B cell (primary cell): ENCODE measurements around the gene CEMIP2. TPM values are rescaled to one million over a fixed set of nuclear protein-coding genes. Genes with fewer than 3 reads are reported as not detected.

Source experiments
- ATAC-seq: fragments of 200-7000 bp; cut with Tn5 transposase; one replicate; pipeline ENCODE4 v1.10.0; 2021; ENCODE audit warnings: low read depth, mild to moderate bottlenecking, moderate number of reproducible peaks, moderate library complexity
- CTCF ChIA-PET: fragments of 350-600 bp; sonication (Branson Sonifier 250); formaldehyde crosslinking; loops from one replicate; lab custom pipeline; 2021; ENCODE audit warnings: antibody characterized with exemption, inconsistent platforms; lab: Charles Lee
- POLR2A ChIA-PET: fragments of 350-600 bp; sonication (Branson Sonifier 250); formaldehyde crosslinking; loops from one replicate; lab custom pipeline; 2021; ENCODE audit warnings: antibody characterized with exemption; lab: Charles Lee
- DNase-seq: peaks from one replicate; pipeline ENCODE4 v3.0.0; 2013
- H2AFZ ChIP-seq: 2 replicates; pipeline ENCODE4 v1.6.1; 2012; ENCODE audit warnings: mild to moderate bottlenecking, low read depth, low read length; ENCODE audit not compliant: insufficient read depth, poor library complexity, severe bottlenecking
- H3K27ac ChIP-seq, 2 donors: 1 replicate in 1 of 2; 2 replicates in 1 of 2; pipeline ENCODE4 v1.5.1; 2012 to 2013; ENCODE audit warnings: low read length in 2 of 2, mild to moderate bottlenecking in 2 of 2, moderate library complexity in 1 of 2
- H3K27me3 ChIP-seq, 4 experiments: fragments of 200-600 bp in 1 of 4; sonication (generic) in 1 of 4; replicated peaks in 1 of 4; 1 replicate in 2 of 4; 2 replicates in 2 of 4; pipeline versions ENCODE4 v1.6.1 to v1.7.0; 2013 to 2016; ENCODE audit warnings: low read length in 3 of 4, mild to moderate bottlenecking in 2 of 4, mixed read lengths in 1 of 4, moderate library complexity in 1 of 4; ENCODE audit not compliant: insufficient read depth in 4 of 4, control insufficient read depth in 3 of 4; ENCODE audit errors: control extremely low read depth in 1 of 4
- H3K36me3 ChIP-seq, 2 experiments: replicated peaks in 1 of 2; 1 replicate in 1 of 2; 2 replicates in 1 of 2; pipeline versions ENCODE4 v1.6.1 to v1.7.1; 2013; ENCODE audit warnings: low read length in 1 of 2; ENCODE audit not compliant: insufficient read depth in 2 of 2, control insufficient read depth in 1 of 2; ENCODE audit errors: control extremely low read depth in 1 of 2, extremely low read depth in 1 of 2
- H3K4me1 ChIP-seq, 2 donors: fragments of 200-600 bp in 1 of 2; sonication (generic) in 1 of 2; 1 replicate in 1 of 2; 2 replicates in 1 of 2; pipeline versions ENCODE4 v1.5.1 to v1.6.1; 2013 to 2017; ENCODE audit warnings: low read length in 2 of 2; ENCODE audit not compliant: control insufficient read depth in 2 of 2, insufficient read depth in 2 of 2
- H3K4me2 ChIP-seq: replicated peaks from 2 replicates; pipeline ENCODE3; 2012; ENCODE audit warnings: mild to moderate bottlenecking, low read depth, low read length; ENCODE audit not compliant: poor library complexity, severe bottlenecking
- H3K4me3 ChIP-seq, 5 experiments: fragments of 200-600 bp in 1 of 5; sonication (generic) in 1 of 5; 1 replicate in 3 of 5; 2 replicates in 2 of 5; pipeline versions ENCODE4 v1.5.1 to v1.7.0; 2011 to 2016; ENCODE audit warnings: low read length in 4 of 5, mild to moderate bottlenecking in 4 of 5, low read depth in 2 of 5, control low read depth in 1 of 5, moderate library complexity in 1 of 5; ENCODE audit not compliant: insufficient read depth in 1 of 5; ENCODE audit errors: control extremely low read depth in 1 of 5, extremely low read depth in 1 of 5
- H3K79me2 ChIP-seq: fragments of 200-600 bp; sonication (generic); one replicate; pipeline ENCODE4 v1.6.0; 2016; ENCODE audit warnings: low read length; ENCODE audit not compliant: control insufficient read depth, insufficient read depth
- H3K9ac ChIP-seq: fragments of 200-600 bp; sonication (generic); 2 replicates; pipeline ENCODE4 v1.6.1; 2017; ENCODE audit warnings: mild to moderate bottlenecking, low read length, moderate library complexity
- H3K9me3 ChIP-seq, 3 donors: one replicate each; pipeline versions ENCODE4 v1.6.1 to v1.7.1; 2013; ENCODE audit warnings: low read length in 2 of 3; ENCODE audit not compliant: control insufficient read depth in 2 of 3, insufficient read depth in 1 of 3; ENCODE audit errors: control extremely low read depth in 1 of 3
- H4K20me1 ChIP-seq: 2 replicates; pipeline ENCODE4 v1.6.0; 2012; ENCODE audit warnings: mild to moderate bottlenecking, low read length; ENCODE audit not compliant: insufficient read depth, control insufficient read depth, poor library complexity, severe bottlenecking
- H3K27ac Mint-ChIP-seq: one replicate; pipeline ENCODE4 v1.8.0; 2021; ENCODE audit warnings: mixed read lengths
- H3K27me3 Mint-ChIP-seq: one replicate; pipeline ENCODE4 v1.8.0; 2021; ENCODE audit warnings: mixed read lengths
- H3K4me1 Mint-ChIP-seq: one replicate; pipeline ENCODE4 v1.8.0; 2021; ENCODE audit warnings: mixed read lengths
- H3K4me3 Mint-ChIP-seq: one replicate; pipeline ENCODE4 v1.8.0; 2021; ENCODE audit warnings: mixed read lengths
- H3K9me3 Mint-ChIP-seq: one replicate; pipeline ENCODE4 v1.8.0; 2022; ENCODE audit warnings: mixed read lengths; ENCODE audit not compliant: insufficient read depth
- EZH2 ChIP-seq: IDR thresholded peaks from 2 replicates; pipeline ENCODE4 v1.6.1; 2012; ENCODE audit warnings: borderline replicate concordance, low read depth, mild to moderate bottlenecking, moderate library complexity, low read length; ENCODE audit not compliant: insufficient read depth, poor library complexity, severe bottlenecking
- WGBS: methylation state at CpG from one replicate; pipeline ENCODE4 v1.1.5; 2013; ENCODE audit warnings: missing lambda C conversion rate; ENCODE audit not compliant: insufficient coverage; 5-methylcytosine and 5-hydroxymethylcytosine counted together
- intact Hi-C: fragments of 100-400 bp; cut with micrococcal nuclease; formaldehyde crosslinking; loops from one replicate; pipeline ENCODE4 v1.10.0; 2022
- polyA plus RNA-seq: library from polyadenylated mRNA; depleted of rRNA; stranded (reverse); fragments of >200 nt; gene quantifications from 2 replicates; pipeline ENCODE4 v1.2.3, GENCODE V29; 2012
- total RNA-seq, 2 donors: library from RNA; stranded (reverse); fragments of 120-200 nt in 1 of 2; gene quantifications; 1 replicate in 1 of 2; 2 replicates in 1 of 2; pipeline versions ENCODE4 v1.2.3 to v1.2.4, GENCODE V29; 2013 to 2022
- TF ChIP-seq, protein P1 (sequence below): fragments of 200-600 bp; IDR thresholded peaks from one replicate; pipeline ENCODE4 v1.8.0; 2022; ENCODE audit warnings: antibody characterized with exemption, mild to moderate bottlenecking

The CEMIP2 gene
- total and polyA plus RNA-seq, 2 donors (not counting 1 experiment from before 2014, with no cell fraction given) = 35.4 to 90.6 TPM

GRCh38 chr9:71719088-71719487, 49.2 kb downstream of the CEMIP2 start:
- Mint-ChIP-seq H3K27me3 (no peaks in the 10 kb centered on the region), H3K27ac (no peak overlapping the region), H3K9me3 (no peaks in the 10 kb centered on the region), H3K4me3 (no peak overlapping the region), H3K4me1 (no peaks in the 10 kb centered on the region)
- Histone ChIP-seq H3K4me1 (no peaks in the 10 kb centered on the region), H3K27ac (no peak overlapping the region), H3K36me3 (peaks cover 7 to 70% of the 10 kb centered on the region in 2 experiments), H3K4me2 (no peak overlapping the region), H4K20me1 (no peaks in the 10 kb centered on the region), H3K9ac (no peak overlapping the region), H3K9me3 (no peaks in the 10 kb centered on the region), H3K4me3 (no peak overlapping the region), H2AFZ (no peak overlapping the region), H3K27me3 (no peaks in the 10 kb centered on the region), H3K79me2 (no peaks in the 10 kb centered on the region)
- ATAC-seq (no peak), DNase-seq (no peak)
- WGBS = 100% methylated on average over 1 of the region's 3 CpGs
- CTCF ChIA-PET = interaction anchor here (0.6 to 2.0 kb wide), 3 partner anchors 116 to 1295 kb away, joined by 3 to 11 read pairs (median 3); no protein-coding TSS in a partner anchor
- intact Hi-C loops = loop anchor here (5.0 kb wide), 1 partner anchor 48 kb away; the partner anchor contains the start of gene CEMIP2
- TF ChIP-seq, protein P1, sequence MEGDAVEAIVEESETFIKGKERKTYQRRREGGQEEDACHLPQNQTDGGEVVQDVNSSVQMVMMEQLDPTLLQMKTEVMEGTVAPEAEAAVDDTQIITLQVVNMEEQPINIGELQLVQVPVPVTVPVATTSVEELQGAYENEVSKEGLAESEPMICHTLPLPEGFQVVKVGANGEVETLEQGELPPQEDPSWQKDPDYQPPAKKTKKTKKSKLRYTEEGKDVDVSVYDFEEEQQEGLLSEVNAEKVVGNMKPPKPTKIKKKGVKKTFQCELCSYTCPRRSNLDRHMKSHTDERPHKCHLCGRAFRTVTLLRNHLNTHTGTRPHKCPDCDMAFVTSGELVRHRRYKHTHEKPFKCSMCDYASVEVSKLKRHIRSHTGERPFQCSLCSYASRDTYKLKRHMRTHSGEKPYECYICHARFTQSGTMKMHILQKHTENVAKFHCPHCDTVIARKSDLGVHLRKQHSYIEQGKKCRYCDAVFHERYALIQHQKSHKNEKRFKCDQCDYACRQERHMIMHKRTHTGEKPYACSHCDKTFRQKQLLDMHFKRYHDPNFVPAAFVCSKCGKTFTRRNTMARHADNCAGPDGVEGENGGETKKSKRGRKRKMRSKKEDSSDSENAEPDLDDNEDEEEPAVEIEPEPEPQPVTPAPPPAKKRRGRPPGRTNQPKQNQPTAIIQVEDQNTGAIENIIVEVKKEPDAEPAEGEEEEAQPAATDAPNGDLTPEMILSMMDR = no peak
- no peak for TF ChIP-seq EZH2
- POLR2A ChIA-PET = no interaction called here

- no peak overlapping the region for H3K4me3 Mint-ChIP-seq
- Histone ChIP-seq H2AFZ (no peak overlapping the region), H3K4me2 (no peak overlapping the region), H4K20me1 (no peaks in the 10 kb centered on the region), H3K4me1 (no peaks in the 10 kb centered on the region), H3K4me3 (no peak overlapping the region), H3K9me3 (no peaks in the 10 kb centered on the region), H3K79me2 (no peaks in the 10 kb centered on the region), H3K27ac (no peak overlapping the region), H3K9ac (no peak overlapping the region), H3K36me3 (peaks cover 16 to 65% of the 10 kb centered on the region in 2 experiments), H3K27me3 (no peaks in the 10 kb centered on the region)
- no peaks in the 10 kb centered on the region for H3K4me1 Mint-ChIP-seq
- no peak overlapping the region for H3K27ac Mint-ChIP-seq
- no peaks in the 10 kb centered on the region for H3K27me3 Mint-ChIP-seq
- POLR2A ChIA-PET = no interaction called here
- intact Hi-C loops = loop anchor here (1.0 to 5.0 kb wide), 2 partner anchors 51 to 112 kb away; partner anchors contain the start of gene CEMIP2
- no peaks in the 10 kb centered on the region for H3K9me3 Mint-ChIP-seq
- CTCF ChIA-PET = interaction anchor here (0.7 to 4.2 kb wide), 16 partner anchors 9 to 309 kb away, joined by 3 to 25 read pairs (median 4); no protein-coding TSS in a partner anchor
- no peak for ATAC-seq
- WGBS = no CpG with 5 or more reads among the region's 2 CpGs
- TF ChIP-seq EZH2 = no peak
- TF ChIP-seq, protein P1 = peak; percentile 82
- DNase-seq = no peak
Measured at GRCh38 chr9:71716138-71716909, 52.0 kb downstream of the CEMIP2 start.
